DOHH2 (cell line): Measurements from ENCODE around the gene YPEL5.

Experiments
- H3F3A ChIP-seq: fragments of 200-600 bp; sonication (generic), shearing (Covaris generic); 2 replicates; pipeline ENCODE4 v1.6.0; 2016; ENCODE audit warnings: antibody characterized with exemption, mild to moderate bottlenecking; ENCODE audit not compliant: control insufficient read depth, insufficient read depth
- H3K27ac ChIP-seq: fragments of 200-600 bp; sonication (generic); 2 replicates; pipeline ENCODE4 v1.5.1; 2014; ENCODE audit warnings: low read depth, mild to moderate bottlenecking, low read length, moderate library complexity
- H3K27me3 ChIP-seq: fragments of 200-600 bp; sonication (generic); 2 replicates; pipeline ENCODE4 v1.6.1; 2014; ENCODE audit warnings: mild to moderate bottlenecking, low read length, mixed read lengths; ENCODE audit not compliant: control insufficient read depth
- H3K36me3 ChIP-seq: fragments of 200-600 bp; sonication (generic); 2 replicates; pipeline ENCODE4 v1.6.1; 2014; ENCODE audit warnings: mild to moderate bottlenecking, low read length, moderate library complexity, mixed read lengths; ENCODE audit not compliant: control insufficient read depth
- H3K4me1 ChIP-seq: fragments of 200-600 bp; sonication (generic); 2 replicates; pipeline ENCODE4 v1.6.1; 2014; ENCODE audit warnings: mild to moderate bottlenecking, low read length, mixed read lengths; ENCODE audit not compliant: control insufficient read depth
- H3K4me2 ChIP-seq: fragments of 200-600 bp; sonication (generic); 2 replicates; pipeline ENCODE4 v1.6.0; 2014; ENCODE audit warnings: mild to moderate bottlenecking, low read length, moderate library complexity
- H3K4me3 ChIP-seq: fragments of 200-600 bp; sonication (generic); 2 replicates; pipeline ENCODE4 v1.5.1; 2014; ENCODE audit warnings: mild to moderate bottlenecking, low read length, mixed read lengths
- H3K79me2 ChIP-seq: fragments of 200-600 bp; sonication (generic); 2 replicates; pipeline ENCODE4 v1.6.1; 2014; ENCODE audit warnings: mild to moderate bottlenecking, low read length, mixed read lengths; ENCODE audit not compliant: control insufficient read depth
- H3K9me2 ChIP-seq: fragments of 200-600 bp; sonication (generic); replicated peaks from 2 replicates; pipeline ENCODE4 v1.6.1; 2014; ENCODE audit warnings: mild to moderate bottlenecking, low read length, mixed read lengths; ENCODE audit not compliant: control insufficient read depth
- H3K9me3 ChIP-seq: fragments of 200-600 bp; sonication (generic); 2 replicates; pipeline ENCODE4 v1.6.1; 2014; ENCODE audit warnings: antibody characterized with exemption, low read length, mixed read lengths; ENCODE audit not compliant: control insufficient read depth, insufficient read depth
- H4K20me1 ChIP-seq: fragments of 200-600 bp; sonication (generic); 2 replicates; pipeline ENCODE4 v1.6.0; 2014; ENCODE audit warnings: low read depth, mild to moderate bottlenecking, antibody characterized with exemption, low read length, moderate library complexity; ENCODE audit not compliant: control insufficient read depth, insufficient read depth
- EZH2phosphoT487 ChIP-seq: fragments of 200-600 bp; sonication (generic); IDR thresholded peaks from 2 replicates; pipeline ENCODE4 v1.6.1; 2017; ENCODE audit warnings: borderline replicate concordance, mild to moderate bottlenecking, antibody characterized with exemption, low read length, moderate library complexity, mixed read lengths
- TF ChIP-seq, protein P1 (sequence below): fragments of 200-600 bp; sonication (generic); IDR thresholded peaks from one replicate; pipeline ENCODE4 v1.5.1; 2014; ENCODE audit warnings: antibody characterized with exemption, mild to moderate bottlenecking, low read depth, low read length; ENCODE audit not compliant: poor library complexity, severe bottlenecking

The YPEL5 gene

DNA sequence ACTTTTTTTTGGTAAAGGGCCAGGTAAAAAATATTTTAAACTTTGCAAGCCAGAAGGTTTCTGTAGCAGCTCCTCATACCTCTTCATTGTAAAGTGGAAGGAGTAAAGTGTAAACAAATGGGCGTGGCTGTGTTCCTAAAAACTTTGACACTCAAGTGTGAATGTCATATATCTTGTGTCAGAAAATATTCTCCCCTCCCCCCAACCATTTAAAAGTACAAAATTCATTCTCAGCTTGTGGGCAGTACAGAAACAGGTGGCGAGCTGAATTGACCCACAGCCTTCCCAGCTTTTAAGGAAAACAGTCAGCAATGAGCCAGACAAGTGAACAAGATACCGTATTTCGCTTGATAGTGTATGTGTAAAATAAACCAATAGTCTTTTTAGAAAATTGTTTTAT, 4.0 kb downstream of the YPEL5 start:
- no peaks in the 10 kb centered on the region for H4K20me1 ChIP-seq
- no peak overlapping the region for H3K4me3 ChIP-seq
- peaks cover 10% of the 10 kb centered on the region for H3K36me3 ChIP-seq
- H3K79me2 ChIP-seq = peaks cover 11% of the 10 kb centered on the region
- H3F3A ChIP-seq = peaks cover 16% of the 10 kb centered on the region
- no peaks in the 10 kb centered on the region for H3K9me3 ChIP-seq
- TF ChIP-seq, protein P1, sequence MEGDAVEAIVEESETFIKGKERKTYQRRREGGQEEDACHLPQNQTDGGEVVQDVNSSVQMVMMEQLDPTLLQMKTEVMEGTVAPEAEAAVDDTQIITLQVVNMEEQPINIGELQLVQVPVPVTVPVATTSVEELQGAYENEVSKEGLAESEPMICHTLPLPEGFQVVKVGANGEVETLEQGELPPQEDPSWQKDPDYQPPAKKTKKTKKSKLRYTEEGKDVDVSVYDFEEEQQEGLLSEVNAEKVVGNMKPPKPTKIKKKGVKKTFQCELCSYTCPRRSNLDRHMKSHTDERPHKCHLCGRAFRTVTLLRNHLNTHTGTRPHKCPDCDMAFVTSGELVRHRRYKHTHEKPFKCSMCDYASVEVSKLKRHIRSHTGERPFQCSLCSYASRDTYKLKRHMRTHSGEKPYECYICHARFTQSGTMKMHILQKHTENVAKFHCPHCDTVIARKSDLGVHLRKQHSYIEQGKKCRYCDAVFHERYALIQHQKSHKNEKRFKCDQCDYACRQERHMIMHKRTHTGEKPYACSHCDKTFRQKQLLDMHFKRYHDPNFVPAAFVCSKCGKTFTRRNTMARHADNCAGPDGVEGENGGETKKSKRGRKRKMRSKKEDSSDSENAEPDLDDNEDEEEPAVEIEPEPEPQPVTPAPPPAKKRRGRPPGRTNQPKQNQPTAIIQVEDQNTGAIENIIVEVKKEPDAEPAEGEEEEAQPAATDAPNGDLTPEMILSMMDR = no peak
- no peak for TF ChIP-seq EZH2phosphoT487
- H3K4me2 ChIP-seq = peak overlapping the region; percentile 86
- no peaks in the 10 kb centered on the region for H3K9me2 ChIP-seq
- H3K4me1 ChIP-seq = peaks cover 40% of the 10 kb centered on the region
- H3K27me3 ChIP-seq = no peaks in the 10 kb centered on the region
- no peak overlapping the region for H3K27ac ChIP-seq

DNA sequence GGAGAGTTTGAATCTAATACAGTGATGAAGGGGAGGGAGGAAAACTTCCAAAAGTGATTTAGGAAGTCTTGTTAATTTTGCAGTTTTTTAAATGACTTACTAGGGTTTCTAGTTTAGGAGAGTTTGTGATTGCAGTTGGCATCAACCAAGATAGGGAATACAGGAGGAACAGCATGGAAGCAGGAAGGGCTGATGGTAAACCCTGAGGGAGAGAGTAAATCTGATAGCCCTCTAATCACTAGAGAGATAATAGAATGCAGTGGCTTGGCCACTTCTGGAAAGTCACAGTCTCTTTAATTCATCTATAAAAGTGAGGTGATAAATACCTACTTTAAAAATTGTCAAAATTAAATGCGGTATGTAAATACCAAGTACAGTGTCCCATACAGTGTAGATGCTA, 5.6 kb downstream of the YPEL5 start:
- Histone ChIP-seq H3K4me2 (no peak overlapping the region), H3K9me2 (no peaks in the 10 kb centered on the region), H3K79me2 (peaks cover 11% of the 10 kb centered on the region), H3K36me3 (peaks cover 13% of the 10 kb centered on the region), H3K27me3 (no peaks in the 10 kb centered on the region), H3K4me1 (peaks cover 35% of the 10 kb centered on the region), H3F3A (peaks cover 16% of the 10 kb centered on the region), H3K9me3 (no peaks in the 10 kb centered on the region), H4K20me1 (no peaks in the 10 kb centered on the region), H3K4me3 (no peak overlapping the region), H3K27ac (no peak overlapping the region)
- TF ChIP-seq, protein P1 = no peak

DNA sequence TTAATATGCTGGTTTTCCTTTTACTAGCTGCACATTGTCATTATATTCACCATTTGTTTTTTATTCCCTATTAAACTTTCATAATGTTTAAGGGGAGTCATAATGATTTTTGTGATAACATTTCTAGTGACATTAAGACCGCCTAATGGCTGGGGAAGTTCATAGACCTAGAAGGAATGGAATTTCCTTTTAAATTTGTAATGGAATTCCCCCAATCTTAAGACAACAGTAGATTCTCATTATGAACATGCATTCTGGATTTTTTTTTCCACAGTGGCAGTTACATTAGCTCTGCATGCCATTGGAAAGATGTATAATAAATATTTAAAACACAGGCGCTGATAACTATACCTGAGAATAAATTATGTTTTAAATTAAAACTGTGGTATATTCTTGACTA, 8.4 kb downstream of the YPEL5 start:
- TF ChIP-seq, protein P1 = no peak
- TF ChIP-seq EZH2phosphoT487 = no peak
- H3K4me3 ChIP-seq = no peak overlapping the region
- H3F3A ChIP-seq = peaks cover 4% of the 10 kb centered on the region
- no peaks in the 10 kb centered on the region for H4K20me1 ChIP-seq
- H3K4me2 ChIP-seq = no peak overlapping the region
- peaks cover 38% of the 10 kb centered on the region for H3K4me1 ChIP-seq
- H3K27me3 ChIP-seq = no peaks in the 10 kb centered on the region
- H3K9me2 ChIP-seq = no peaks in the 10 kb centered on the region
- H3K36me3 ChIP-seq = peaks cover 23% of the 10 kb centered on the region
- H3K79me2 ChIP-seq = peaks cover under 1% of the 10 kb centered on the region
- H3K9me3 ChIP-seq = no peaks in the 10 kb centered on the region
- H3K27ac ChIP-seq = no peak overlapping the region
